ENCODE results near the gene NFKBIB.
A peak's percentile ranks its signal among the peaks of the same experiment; 100 is the strongest.

The NFKBIB gene

GRCh38 chr19:38915329-38916321, 15.9 kb downstream of the NFKBIB start:
- H3K9ac ChIP-seq (ENCODE audit: low read length): no peak overlapping the region
- H3K4me3 ChIP-seq (ENCODE audit: low read length): no peak overlapping the region
- no peaks in the 10 kb centered on the region for H3K4me1 ChIP-seq (ENCODE audit: low read length)
- no peaks in the 10 kb centered on the region for H3K27me3 ChIP-seq (ENCODE audit: low read depth, low read length)
- no peak overlapping the region for H2AFZ ChIP-seq (ENCODE audit: low read depth, low read length)
- no peaks in the 10 kb centered on the region for H4K20me1 ChIP-seq (ENCODE audit: insufficient read depth, low read length)
- peaks cover 3% of the 10 kb centered on the region for H3K36me3 ChIP-seq (replicated peaks; ENCODE audit: low read depth, low read length)
- H3K79me2 ChIP-seq (ENCODE audit: low read length): no peaks in the 10 kb centered on the region
- no peak overlapping the region for H3K4me2 ChIP-seq (ENCODE audit: low read length)
- no peak overlapping the region for H3K27ac ChIP-seq (ENCODE audit: low read length)
- no peaks in the 10 kb centered on the region for H3K9me3 ChIP-seq (ENCODE audit: insufficient read depth, low read length)
- no peak for TF ChIP-seq EZH2phosphoT487 (IDR thresholded peaks at IDR 0.05; ENCODE audit: low read depth)
- no peak for TF ChIP-seq CTCF (IDR thresholded peaks at IDR 0.05; ENCODE audit: low read depth, low read length)

- no peak for TF ChIP-seq EZH2phosphoT487 (IDR thresholded peaks at IDR 0.05; ENCODE audit: low read depth)
- no peak for TF ChIP-seq CTCF (IDR thresholded peaks at IDR 0.05; ENCODE audit: low read depth, low read length)
- H3K4me3 ChIP-seq (ENCODE audit: low read length): no peak overlapping the region
- no peak overlapping the region for H3K9ac ChIP-seq (ENCODE audit: low read length)
- H3K9me3 ChIP-seq (ENCODE audit: insufficient read depth, low read length): no peaks in the 10 kb centered on the region
- no peaks in the 10 kb centered on the region for H4K20me1 ChIP-seq (ENCODE audit: insufficient read depth, low read length)
- H3K79me2 ChIP-seq (ENCODE audit: low read length): no peaks in the 10 kb centered on the region
- no peak overlapping the region for H3K4me2 ChIP-seq (ENCODE audit: low read length)
- peaks cover 20% of the 10 kb centered on the region for H3K36me3 ChIP-seq (replicated peaks; ENCODE audit: low read depth, low read length)
- no peak overlapping the region for H2AFZ ChIP-seq (ENCODE audit: low read depth, low read length)
- H3K27ac ChIP-seq (ENCODE audit: low read length): no peak overlapping the region
- no peaks in the 10 kb centered on the region for H3K4me1 ChIP-seq (ENCODE audit: low read length)
- no peaks in the 10 kb centered on the region for H3K27me3 ChIP-seq (ENCODE audit: low read depth, low read length)
Measured at GRCh38 chr19:38917516-38917915, 17.7 kb downstream of the NFKBIB start.

GRCh38 chr19:38917921-38918491, 18.2 kb downstream of the NFKBIB start:
- H4K20me1 ChIP-seq (ENCODE audit: insufficient read depth, low read length): no peaks in the 10 kb centered on the region
- H3K27me3 ChIP-seq (ENCODE audit: low read depth, low read length): no peaks in the 10 kb centered on the region
- no peaks in the 10 kb centered on the region for H3K79me2 ChIP-seq (ENCODE audit: low read length)
- no peaks in the 10 kb centered on the region for H3K4me1 ChIP-seq (ENCODE audit: low read length)
- H3K4me3 ChIP-seq (ENCODE audit: low read length): no peak overlapping the region
- no peak overlapping the region for H3K27ac ChIP-seq (ENCODE audit: low read length)
- no peak overlapping the region for H3K9ac ChIP-seq (ENCODE audit: low read length)
- H2AFZ ChIP-seq (ENCODE audit: low read depth, low read length): no peak overlapping the region
- H3K36me3 ChIP-seq (replicated peaks; ENCODE audit: low read depth, low read length): peaks cover 20% of the 10 kb centered on the region
- TF ChIP-seq CTCF (IDR thresholded peaks at IDR 0.05; ENCODE audit: low read depth, low read length): peak; percentile 9; the same call in 1 of the 2 replicates
- TF ChIP-seq EZH2phosphoT487 (IDR thresholded peaks at IDR 0.05; ENCODE audit: low read depth): no peak
- H3K4me2 ChIP-seq (ENCODE audit: low read length): no peak overlapping the region
- H3K9me3 ChIP-seq (ENCODE audit: insufficient read depth, low read length): no peaks in the 10 kb centered on the region

GRCh38 chr19:38918526-38918925, 18.8 kb downstream of the NFKBIB start:
- no peaks in the 10 kb centered on the region for H3K9me3 ChIP-seq (ENCODE audit: insufficient read depth, low read length)
- no peaks in the 10 kb centered on the region for H3K4me1 ChIP-seq (ENCODE audit: low read length)
- no peak for TF ChIP-seq EZH2phosphoT487 (IDR thresholded peaks at IDR 0.05; ENCODE audit: low read depth)
- no peak for TF ChIP-seq CTCF (IDR thresholded peaks at IDR 0.05; ENCODE audit: low read depth, low read length)
- H3K36me3 ChIP-seq (replicated peaks; ENCODE audit: low read depth, low read length): peaks cover 20% of the 10 kb centered on the region
- H3K9ac ChIP-seq (ENCODE audit: low read length): no peak overlapping the region
- H3K27ac ChIP-seq (ENCODE audit: low read length): no peak overlapping the region
- H3K79me2 ChIP-seq (ENCODE audit: low read length): no peaks in the 10 kb centered on the region
- H3K27me3 ChIP-seq (ENCODE audit: low read depth, low read length): no peaks in the 10 kb centered on the region
- no peaks in the 10 kb centered on the region for H4K20me1 ChIP-seq (ENCODE audit: insufficient read depth, low read length)
- no peak overlapping the region for H3K4me2 ChIP-seq (ENCODE audit: low read length)
- H2AFZ ChIP-seq (ENCODE audit: low read depth, low read length): no peak overlapping the region
- no peak overlapping the region for H3K4me3 ChIP-seq (ENCODE audit: low read length)
